GM21381 (cell line): ENCODE results near the gene WFIKKN1.

Source experiments
- ATAC-seq: cut with Tn5 transposase; IDR thresholded peaks from one replicate; pipeline ENCODE4 v1.9.1; 2021; ENCODE audit warnings: mild to moderate bottlenecking, moderate library complexity; ENCODE audit not compliant: unreplicated experiment

Gene WFIKKN1, protein sequence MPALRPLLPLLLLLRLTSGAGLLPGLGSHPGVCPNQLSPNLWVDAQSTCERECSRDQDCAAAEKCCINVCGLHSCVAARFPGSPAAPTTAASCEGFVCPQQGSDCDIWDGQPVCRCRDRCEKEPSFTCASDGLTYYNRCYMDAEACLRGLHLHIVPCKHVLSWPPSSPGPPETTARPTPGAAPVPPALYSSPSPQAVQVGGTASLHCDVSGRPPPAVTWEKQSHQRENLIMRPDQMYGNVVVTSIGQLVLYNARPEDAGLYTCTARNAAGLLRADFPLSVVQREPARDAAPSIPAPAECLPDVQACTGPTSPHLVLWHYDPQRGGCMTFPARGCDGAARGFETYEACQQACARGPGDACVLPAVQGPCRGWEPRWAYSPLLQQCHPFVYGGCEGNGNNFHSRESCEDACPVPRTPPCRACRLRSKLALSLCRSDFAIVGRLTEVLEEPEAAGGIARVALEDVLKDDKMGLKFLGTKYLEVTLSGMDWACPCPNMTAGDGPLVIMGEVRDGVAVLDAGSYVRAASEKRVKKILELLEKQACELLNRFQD

DNA sequence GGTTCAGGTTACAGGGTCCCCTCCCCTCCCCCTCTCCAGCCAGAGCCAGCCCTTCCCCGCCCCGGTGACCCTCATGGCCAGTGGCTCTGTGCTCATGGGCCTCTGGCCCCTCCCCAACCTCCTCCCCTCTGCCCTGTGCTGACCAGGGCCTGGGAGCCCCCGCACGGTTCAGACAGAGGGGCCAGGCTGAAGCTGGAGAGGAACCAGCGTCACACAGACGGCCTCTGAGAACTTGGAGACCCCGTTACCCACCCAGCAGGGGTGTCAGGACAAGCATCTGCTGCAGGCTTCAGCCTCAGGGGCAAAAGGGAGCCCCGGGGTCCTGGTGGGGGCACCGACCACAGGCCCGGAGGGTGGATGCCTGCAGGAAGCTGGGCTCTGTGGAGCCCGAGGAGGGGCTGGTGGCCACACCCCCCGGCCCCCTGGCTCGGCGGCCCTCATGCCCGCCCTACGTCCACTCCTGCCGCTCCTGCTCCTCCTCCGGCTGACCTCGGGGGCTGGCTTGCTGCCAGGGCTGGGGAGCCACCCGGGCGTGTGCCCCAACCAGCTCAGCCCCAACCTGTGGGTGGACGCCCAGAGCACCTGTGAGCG is at the start of gene WFIKKN1:
TSS of gene WFIKKN1 (plus strand) at position 171 of the 591 bp plus-strand sequence. CDS start at position 440, 269 bp downstream.
- ATAC-seq: no peak

DNA sequence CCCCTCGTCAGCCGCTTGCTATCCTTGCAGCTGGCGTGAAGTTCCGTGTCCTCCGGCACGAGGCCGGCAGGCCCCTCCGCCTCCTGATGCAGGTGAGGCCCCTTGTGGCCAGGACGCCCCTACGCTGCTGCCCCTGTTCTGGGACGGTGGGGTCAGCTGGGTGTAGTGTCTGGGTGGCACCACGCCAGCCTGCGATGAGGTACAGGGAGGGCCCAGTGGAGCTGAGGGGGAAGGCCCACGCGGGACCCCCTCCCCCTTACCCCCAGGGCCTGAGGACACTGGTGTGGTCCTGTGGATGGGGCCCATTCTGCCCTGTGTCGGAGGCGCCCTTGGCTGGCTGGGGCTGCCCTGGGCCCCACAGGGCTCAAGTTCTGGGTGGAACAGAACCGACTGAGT is 48.6 kb upstream of the WFIKKN1 start:
- no peak for ATAC-seq

DNA sequence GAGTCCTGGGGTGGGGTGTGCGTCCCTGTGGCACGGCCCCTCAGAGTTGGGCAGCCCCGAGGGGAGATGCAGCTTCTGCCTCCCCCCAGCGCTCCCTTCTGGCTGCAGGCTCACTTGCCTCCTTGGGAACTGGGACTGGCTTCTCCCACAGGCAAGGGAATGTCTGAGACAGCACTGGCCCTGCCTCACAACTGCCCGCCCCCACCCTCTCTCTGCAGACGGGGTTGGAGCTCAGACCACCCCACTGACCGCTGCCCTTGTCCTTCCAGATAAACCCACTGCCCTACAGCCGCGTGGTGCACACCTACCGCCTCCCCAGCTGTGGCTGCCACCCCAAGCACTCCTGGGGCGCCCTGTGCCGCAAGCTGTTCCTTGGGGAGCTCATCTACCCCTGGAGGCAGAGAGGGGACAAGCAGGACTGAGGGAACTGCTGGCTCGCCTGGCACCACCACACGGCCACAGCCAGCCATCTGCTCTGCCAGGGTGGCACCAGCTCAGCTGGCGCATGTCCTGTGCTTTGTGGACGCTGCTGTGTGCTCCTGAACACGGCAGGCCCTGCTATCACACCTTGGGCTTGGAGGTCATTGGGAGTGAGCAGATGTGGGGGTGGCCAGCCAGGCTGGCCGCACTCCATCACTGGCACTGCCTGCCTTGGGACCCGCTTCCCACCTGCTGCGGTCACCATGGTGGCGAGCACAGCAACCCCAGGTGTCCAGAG is 48.0 kb upstream of the WFIKKN1 start:
- ATAC-seq: no peak

DNA sequence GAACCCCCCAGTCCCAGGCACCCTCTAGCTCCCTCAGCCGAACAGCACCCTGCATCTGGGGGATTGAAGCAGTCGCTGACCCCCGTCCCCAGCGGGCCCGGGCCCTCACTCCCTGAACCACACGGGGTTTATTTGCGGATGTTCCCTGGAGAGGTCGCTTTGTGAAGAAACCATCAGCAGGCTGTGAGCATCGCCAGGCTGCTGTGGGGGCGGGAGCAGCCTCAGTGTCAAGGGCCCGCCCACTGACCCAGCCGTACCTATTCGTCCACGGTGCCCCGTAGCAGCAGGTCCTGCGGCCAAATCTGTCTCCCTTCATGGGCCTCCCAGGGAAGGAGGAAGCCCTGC is 47.3 kb upstream of the WFIKKN1 start:
- no peak for ATAC-seq

DNA sequence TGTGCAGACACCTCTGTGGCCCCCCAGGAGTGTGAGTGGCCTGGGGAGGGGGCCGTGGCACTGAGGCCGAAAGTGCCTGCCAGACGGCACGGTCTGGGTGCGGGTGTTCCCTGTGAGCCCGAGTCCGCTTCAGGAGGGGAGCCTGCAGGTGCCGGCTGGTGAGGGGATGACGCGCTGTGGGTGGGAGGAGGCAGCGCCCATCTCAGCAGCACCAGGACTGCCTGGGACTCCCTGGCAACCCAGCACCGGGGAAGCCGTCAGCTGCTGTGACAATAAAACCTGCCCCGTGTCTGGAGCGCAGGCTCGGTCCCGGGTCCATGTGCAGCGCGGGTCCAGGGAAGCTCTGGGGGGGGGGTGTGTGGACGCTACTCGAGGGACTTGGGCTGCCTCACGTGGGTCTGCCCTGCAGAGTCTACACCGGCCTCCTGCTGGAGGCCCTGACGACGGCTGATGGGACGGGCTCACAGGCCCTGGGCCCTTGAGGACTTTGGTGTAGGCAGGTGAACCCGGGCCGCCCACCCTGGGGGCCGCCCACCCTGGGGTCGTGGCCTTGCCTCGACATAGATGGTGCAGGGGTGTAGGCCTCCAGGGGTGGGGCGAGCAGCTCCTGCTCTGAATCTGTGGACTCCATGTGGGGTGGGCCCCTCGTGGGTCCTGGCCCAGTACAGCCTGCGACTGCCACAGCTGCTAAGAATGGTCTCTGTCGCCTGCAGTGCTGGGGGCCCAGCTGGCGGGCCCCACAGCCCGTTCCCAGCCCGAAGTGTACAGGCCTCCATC is 46.8 kb upstream of the WFIKKN1 start:
- ATAC-seq: no peak

DNA sequence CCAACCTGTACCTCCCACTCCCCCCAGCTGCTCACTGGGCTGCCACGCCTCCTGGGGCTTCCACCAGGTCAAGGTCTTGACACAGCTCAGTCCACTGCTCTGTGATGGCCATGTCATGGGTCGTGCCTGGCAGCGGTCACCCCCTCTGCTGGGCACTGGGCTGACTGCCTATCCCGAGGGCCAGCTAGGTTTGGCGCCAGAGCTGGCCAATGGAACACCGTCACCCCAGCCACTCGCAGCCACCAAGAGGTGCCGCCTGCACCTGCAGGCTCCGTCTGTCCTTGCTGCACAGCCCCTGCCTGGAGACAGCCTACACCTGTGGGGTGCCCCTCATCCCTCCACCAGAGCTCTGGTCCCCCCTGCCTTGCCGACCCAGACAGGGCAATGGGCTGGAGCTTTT is 45.4 kb upstream of the WFIKKN1 start:
- no peak for ATAC-seq

DNA sequence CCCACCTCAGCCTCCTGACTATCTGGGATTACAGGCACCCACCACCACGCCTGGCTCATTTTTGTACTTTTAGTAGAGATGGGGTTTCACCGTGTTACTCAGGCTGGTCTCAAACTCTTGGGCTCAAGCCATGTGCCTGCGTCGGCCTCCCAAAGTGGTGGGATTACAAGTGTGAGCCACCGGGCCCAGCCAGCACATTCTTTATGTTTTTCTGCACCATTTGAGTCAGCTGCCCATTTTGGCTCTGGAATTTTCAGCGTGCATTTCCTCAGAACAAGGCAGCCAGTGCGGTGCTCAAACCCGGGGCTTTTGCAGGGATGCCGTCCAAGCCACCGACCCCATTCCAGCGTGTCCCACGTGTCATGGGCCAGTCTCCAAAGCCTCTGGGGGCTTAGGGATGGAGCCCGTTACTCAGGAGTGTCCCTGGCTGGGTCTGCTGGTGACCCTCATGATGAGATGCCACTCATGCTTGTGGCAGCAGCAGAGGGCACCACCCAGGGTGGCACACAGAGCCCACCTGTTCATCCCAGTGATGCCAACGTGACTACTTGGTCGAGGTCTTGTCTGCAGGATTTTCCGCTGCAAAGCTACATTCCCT is 44.6 kb upstream of the WFIKKN1 start:
- ATAC-seq: no peak

DNA sequence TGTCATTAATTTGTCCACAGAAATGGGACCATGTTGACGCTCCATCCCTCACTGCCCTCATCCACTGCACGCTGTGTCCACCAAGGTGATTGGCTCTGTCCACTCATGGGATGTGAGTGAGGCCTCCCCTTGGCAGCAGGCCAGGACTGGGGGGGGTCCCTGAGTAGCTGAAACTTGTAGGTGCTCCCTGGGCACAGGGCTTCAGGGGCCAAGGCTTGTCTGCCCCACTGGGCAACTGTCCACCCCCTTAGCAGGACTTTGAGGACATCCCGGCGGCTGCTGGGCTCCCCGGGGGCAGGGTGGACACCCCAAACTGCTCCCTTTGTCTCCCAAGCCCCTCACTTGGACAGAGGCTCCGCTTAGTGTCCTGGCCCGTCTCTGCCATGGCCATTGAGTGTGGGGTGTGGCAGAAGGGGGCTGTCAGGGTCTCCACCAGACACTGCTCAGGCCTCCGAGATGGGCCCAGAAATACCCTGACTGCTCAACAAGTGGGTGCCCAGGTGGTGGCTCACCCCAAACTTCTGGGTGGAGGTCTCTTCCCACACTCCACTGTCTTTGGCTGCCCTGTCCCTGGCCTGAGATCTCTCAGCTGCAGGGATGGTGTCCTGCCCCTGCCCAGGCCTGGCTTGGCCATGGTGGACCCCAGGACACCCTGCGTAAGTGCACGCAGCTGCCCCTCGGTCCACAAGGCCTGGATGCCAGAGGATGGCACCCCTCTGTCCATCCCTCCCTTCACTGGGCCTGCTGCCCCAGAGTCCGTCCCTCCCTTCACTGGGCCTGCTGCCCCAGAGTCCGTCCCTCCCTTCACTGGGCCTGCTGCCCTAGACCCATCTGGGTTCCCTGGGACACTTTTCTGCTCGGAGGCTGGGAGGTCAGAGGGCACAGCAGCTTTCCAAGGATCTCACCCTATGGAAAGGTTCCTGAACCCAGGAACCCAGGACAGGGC is 43.9 kb upstream of the WFIKKN1 start:
- no peak for ATAC-seq

DNA sequence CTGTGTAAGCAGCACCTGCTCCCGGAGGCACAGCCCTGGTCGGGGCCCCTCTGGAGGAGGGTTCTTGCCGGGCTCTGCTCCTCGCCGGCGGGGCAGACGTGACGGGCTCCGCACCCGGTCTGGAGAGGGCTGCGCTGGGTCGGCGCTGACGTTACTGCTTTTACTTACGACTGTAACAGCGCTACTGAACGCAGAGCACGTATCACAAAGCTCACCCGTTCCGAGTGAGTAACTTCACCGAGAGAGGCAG is 42.2 kb upstream of the WFIKKN1 start:
- ATAC-seq: peak; percentile 8

DNA sequence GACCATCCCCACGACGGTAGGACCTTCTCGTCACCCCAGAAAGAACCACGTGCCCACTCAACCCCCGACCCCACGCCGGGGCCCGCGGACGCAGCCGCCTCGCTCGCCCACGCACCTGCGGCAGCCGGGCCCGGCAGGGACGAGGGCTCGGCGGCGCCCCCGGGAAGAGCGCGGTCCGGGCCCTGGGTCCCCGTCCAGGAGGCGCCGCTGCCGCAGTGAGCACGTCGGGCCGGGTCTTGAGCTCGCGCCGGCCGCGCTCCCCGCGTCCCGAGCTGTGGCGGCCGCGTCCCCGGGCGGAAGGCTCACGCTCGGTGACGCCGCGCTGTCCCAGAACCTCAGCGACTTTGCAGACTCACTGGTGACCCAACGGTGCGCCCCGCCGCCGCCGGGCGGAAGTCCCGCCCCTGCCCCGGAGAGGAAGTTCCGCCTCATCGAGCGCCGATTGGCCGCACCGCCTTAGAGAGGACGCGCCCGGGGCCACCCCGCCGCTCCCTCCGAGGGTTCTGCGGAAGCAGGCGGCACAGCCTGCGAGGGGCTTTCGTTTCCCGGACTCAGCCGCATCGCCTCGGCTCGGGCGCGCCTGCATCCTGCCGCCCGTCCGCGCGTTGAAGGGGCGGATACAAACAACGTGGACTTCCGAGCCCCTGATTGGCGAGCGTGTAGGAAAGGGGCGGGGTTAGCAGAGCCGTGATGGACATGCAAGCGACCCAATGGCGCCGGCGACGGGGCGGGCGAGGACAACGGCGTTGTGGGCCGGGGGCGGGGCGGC is 41.7 kb upstream of the WFIKKN1 start:
- peak; percentile 68 for ATAC-seq

DNA sequence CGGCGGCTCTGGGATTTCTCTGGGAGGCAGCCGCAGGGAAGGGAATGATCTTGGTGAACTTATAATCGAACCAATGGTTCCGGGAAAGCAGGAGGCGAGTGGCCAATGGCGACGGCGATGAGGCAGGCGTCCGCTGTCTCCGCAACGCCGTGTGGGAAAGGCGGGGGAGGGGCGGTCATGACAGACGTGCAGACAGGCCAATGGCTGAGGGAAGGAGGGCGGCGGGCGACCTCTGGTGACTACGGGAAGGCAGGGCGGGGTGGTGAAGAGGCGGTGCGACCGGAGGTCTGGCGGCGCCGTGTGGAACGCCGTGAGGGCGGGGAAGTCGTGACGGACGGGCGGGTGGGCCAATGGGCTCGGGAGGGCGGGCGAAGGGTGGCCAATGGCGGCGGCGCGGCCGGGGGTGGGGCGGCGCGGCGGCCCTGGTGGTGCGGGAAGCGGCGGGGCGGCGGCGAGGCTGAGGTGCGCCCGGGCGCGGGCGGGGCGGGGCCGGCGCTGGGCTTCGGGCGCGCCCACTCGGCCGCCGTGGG is 41.1 kb upstream of the WFIKKN1 start, which contains the start of gene RAB40C:
TSS of gene RAB40C (plus strand) at position 409 of the 530 bp plus-strand sequence. CDS start 226 bp downstream, outside the sequence.
- ATAC-seq: peak; percentile 71

DNA sequence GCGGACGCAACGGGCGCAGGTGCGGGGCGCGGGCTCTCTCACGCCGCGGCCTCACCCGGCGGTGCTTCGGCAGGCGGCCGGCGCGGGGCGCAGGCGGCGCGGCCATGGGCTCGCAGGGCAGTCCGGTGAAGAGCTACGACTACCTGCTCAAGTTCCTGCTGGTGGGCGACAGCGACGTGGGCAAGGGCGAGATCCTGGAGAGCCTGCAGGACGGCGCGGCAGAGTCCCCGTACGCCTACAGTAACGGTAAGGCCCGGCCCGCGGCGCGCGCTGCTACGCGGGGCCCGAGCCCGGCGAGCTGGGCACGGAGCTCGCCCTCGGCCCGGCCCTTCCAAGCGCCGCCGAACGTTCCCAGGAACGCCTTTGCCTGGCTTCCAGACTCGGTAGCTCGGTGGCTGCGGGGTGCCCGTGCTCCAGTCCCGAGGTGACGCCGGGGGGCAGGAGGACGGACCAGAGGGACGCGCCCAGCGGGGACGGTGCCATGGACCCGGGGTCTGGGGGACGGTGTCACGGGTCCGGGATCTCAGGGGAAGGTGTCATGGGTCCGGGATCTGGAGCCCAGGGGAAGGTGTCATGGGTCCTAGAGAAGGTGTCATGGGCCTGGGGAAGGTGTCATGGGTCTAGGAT is 40.5 kb upstream of the WFIKKN1 start:
- ATAC-seq: no peak

DNA sequence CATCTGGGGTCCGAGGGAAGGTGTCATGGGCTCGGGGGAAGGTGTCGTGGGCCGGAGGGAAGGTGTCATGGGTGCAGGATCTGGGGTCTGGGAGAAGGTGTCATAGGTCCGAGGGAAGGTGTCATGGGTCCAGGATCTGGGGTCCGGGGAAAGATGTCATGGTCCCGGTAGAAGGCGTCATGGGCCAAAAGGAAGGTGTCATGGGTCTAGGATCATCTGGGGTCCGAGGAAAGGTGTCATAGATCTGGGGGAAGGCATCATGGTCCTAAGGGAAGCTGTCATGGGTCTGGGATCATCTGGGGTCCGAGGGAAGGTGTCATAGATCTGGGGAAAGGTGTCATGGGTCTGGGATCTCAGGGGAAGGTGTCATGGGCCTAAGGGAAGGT is 40.0 kb upstream of the WFIKKN1 start:
- ATAC-seq: no peak

DNA sequence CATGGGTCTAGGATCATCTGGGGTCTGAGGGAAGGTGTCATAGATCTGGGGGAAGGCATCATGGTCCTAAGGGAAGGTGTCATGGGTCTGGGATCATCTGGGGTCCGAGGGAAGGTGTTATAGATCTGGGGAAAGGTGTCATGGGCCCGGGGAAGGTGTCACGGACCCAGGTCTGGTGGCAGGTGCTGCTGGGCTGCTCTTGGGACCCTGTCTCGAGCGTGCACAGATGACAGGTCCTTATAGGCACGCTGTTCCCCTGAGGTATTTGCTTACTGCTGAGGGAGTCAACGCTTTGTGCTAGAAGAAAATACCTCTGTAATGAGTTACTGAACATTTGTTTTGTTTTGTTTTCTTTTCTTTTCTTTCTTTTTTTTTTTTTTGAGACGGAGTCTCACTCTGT is 39.6 kb upstream of the WFIKKN1 start:
- no peak for ATAC-seq

DNA sequence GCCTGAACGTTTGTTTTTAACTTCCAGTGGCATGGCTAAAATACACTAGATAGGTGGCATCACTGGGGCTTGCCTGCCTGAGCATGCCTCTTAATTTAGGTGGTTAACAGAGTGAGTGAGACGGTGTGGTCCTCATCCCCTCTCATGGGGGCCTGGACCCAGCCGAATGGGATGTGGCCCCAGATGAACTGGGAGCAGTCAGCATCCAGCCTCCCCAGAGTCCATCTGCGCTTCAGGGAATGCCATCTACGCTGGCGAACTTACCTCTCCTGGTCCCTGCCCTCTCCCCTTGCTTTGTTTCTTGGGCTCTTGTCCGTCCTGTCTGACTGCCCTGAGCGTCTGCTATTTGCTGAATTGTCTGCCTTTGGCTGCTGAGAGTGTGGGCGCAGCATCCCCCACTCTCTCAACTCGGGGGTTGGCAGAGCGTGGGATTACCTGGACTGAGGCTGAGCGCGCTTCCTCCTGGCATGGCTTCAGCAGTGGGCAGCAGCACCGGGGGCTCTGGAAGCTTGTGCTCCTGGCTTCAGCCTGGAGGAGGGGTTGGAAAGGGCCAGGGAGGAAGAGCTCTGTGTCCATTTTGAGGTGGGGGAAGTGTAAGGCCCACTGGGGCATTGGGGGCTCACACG is 38.8 kb upstream of the WFIKKN1 start:
- ATAC-seq: no peak

DNA sequence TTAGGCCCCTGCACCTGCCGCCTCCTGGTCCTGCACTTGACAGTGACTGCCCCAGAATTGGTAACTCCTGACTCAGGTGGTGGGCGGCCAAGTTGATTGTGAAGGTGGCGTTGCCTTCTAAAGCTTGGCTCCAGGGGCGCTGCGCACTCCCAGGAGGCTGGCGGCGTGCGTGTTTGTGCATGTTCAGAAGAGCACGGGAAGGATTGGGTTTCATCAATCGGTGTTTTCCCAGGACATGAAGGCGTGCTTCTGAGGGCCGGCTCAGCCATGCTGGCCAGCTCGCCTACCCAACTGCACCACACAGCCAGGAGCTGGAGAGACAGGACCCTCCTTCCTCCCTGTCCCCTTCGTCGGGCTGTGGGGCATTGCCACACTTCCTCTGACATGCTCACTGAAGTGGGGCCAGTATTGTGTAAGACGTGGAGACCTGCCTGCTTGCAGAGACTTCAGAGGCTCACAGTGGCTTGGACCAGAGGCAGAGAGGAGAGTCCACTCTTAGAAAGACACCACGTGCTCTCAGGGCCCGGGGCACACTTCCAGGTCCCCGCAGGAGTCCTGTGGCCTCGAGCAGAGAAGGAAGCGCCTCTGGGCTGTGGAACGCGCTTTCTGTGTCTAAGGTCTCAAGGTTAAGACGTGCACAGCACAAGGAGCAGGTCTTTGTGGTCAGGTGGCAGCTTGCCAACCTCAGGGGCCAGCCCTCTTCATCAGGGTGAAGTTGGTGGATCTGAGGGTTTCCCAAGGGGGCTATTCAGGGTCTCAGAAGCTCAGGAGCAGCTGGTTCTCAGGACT is 38.1 kb upstream of the WFIKKN1 start:
- ATAC-seq: no peak

DNA sequence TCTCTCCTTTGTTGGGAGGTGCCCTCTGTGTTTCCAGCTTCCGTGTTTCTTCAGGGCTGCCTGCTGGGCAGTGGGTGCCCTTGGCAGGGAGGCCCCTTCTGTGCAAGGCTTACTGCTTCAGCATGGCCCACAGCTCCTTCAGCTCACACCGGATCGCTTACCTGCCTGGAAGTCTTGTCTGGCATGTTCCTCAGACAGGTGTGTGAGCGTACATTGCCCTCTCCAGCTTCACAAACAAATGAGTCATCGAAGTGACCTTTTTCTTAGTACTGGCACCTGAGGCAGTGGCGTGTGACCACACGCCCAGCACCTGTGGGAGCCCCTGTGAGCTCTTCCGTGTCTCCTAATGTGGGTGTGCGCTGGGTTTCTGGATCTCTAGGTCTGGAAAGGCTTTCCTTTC is 37.4 kb upstream of the WFIKKN1 start:
- ATAC-seq: no peak
